ENCODE results near the gene CRIM1.

The CRIM1 gene

DNA sequence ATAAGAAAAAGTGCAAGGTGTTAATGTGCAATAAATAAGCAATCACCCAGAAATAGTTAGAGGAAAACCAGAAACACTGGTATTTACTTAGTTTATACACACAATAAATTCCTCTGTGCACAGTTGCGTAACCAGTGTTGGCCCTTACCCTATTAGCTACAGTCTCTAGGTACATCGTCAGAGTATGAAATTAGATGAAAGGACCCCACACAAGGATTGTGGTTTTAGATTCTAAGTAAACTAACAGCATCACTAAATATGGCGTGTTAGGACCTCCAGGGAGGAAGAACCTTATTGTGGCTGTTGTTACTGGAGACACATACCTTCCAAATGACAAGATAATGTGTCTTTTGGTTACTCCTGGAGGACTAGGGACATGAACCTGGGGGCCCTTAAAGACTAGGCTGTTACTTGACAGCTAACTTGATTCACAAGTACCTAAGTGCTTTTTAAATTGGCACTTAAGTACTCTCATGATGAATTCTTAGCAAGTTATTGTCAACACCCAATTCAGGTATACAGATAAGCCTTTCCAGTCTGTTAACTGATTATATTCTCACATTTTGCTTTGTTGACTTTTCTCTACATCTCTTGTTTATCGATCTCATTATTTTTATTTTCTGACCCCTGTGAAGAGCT, 127.1 kb downstream of the CRIM1 start:
- DNase-seq, result no peak
- Mint-ChIP-seq H3K27me3 (no peaks in the 10 kb centered on the region), H3K27ac (no peak overlapping the region), H3K4me1 (ENCODE audit: low read depth) (peaks cover 3% of the 10 kb centered on the region), H3K4me3 (no peak overlapping the region), H3K36me3 (ENCODE audit: low read depth) (peaks cover 42% of the 10 kb centered on the region), H3K9me3 (no peaks in the 10 kb centered on the region)

DNA sequence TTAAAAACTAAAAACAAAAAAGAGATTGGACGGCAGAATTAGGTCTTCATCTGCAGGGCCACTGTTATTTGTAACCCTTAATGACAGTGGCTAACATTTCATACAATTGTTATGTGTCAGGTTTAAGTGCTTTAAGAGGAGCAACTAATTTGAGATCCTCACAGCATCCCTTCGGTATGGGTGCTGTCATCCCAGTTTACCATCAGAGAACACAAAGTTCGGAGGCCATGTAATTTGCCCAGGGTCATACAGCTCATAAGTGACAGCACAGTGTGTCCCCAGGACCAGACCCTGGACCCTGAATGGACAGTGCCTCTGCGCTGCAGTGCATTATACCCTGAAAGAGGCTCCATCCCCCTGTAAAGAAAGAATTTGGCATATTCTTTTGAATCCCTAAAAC, 127.7 kb downstream of the CRIM1 start:
- H3K36me3 Mint-ChIP-seq (ENCODE audit: low read depth), result peaks cover 36% of the 10 kb centered on the region
- no peak for DNase-seq

DNA sequence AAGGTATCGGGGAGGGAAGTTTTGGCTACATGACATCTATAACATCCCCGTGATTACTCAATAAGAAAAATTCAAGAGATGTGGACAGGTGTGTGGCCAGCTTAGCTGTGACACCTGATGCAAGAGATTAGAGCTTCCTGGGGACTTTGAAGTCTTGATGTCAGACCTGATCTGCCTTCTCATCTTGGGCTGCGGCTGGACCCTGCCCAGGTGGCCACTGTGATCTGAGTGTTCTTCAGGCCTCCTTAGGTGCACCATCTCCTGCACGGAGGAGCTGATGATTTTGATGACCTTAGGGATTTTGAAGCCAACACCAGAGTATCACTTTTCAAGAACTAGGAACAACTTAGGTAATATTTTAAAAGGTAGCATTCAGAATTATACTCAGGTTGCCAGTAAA, 128.9 kb downstream of the CRIM1 start:
- no peaks in the 10 kb centered on the region for H3K27me3 Mint-ChIP-seq
- no peak for DNase-seq
- no peaks in the 10 kb centered on the region for H3K9me3 Mint-ChIP-seq
- no peak overlapping the region for H3K4me3 Mint-ChIP-seq
- peaks cover 25% of the 10 kb centered on the region for H3K36me3 Mint-ChIP-seq (ENCODE audit: low read depth)
- no peak overlapping the region for H3K27ac Mint-ChIP-seq
- peaks cover 3% of the 10 kb centered on the region for H3K4me1 Mint-ChIP-seq (ENCODE audit: low read depth)

More for the DNA sequence above, 127.7 kb downstream of the CRIM1 start:
- Mint-ChIP-seq H3K4me3 (no peak overlapping the region), H3K27me3 (no peaks in the 10 kb centered on the region), H3K4me1 (ENCODE audit: low read depth) (peaks cover 3% of the 10 kb centered on the region), H3K27ac (no peak overlapping the region), H3K9me3 (no peaks in the 10 kb centered on the region)

DNA sequence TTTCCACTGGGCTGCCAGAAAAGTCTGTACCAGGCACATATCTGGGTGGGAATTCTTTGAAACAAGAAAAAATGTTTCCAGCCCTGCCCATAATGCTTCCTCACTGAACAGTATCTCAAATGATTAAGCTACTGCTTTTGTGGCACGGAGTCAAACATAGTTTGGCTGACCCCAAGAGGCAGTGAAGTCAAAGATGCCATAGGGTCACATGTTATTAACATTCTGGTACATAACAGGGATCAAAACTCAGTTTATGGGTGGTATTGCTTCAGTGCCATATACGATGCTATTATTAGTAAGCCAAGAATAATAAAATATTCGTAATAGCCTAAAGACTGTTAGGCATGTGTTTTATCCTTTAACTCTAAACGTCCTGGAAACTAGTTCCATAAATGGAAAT, 129.9 kb downstream of the CRIM1 start:
- Mint-ChIP-seq H3K9me3 (no peaks in the 10 kb centered on the region), H3K36me3 (ENCODE audit: low read depth) (peaks cover 14% of the 10 kb centered on the region), H3K4me1 (ENCODE audit: low read depth) (peaks cover 3% of the 10 kb centered on the region), H3K4me3 (no peak overlapping the region), H3K27ac (no peak overlapping the region), H3K27me3 (no peaks in the 10 kb centered on the region)
- no peak for DNase-seq

DNA sequence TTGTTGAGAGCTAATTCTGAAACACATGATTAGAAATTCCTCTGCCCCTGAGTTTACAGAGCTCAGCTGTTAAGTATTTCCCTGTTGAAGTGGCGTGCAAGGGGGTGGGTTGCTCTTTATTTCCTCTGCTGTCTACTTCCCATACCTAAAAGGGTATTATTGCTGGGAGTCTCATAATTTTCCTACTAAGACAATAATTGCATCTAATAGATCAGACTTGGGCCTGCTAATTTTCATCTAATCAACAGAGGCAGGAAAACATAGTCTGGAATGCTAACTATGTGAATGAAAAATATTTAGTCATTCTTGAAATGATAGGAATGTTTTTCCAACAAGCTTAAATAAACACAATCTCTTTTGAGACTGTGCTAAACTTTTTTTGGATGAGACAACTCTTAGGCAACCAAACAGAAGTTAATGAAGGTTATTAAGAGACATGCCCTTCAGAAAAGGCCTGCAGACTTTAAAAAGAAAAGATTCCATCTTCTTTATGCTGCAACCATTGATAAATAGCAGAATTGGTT, 131.0 kb downstream of the CRIM1 start:
- Mint-ChIP-seq H3K4me3 (no peak overlapping the region), H3K9me3 (no peaks in the 10 kb centered on the region), H3K36me3 (ENCODE audit: low read depth) (peaks cover 6% of the 10 kb centered on the region), H3K27ac (no peak overlapping the region), H3K4me1 (ENCODE audit: low read depth) (peaks cover 3% of the 10 kb centered on the region), H3K27me3 (no peaks in the 10 kb centered on the region)
- no peak for DNase-seq

DNA sequence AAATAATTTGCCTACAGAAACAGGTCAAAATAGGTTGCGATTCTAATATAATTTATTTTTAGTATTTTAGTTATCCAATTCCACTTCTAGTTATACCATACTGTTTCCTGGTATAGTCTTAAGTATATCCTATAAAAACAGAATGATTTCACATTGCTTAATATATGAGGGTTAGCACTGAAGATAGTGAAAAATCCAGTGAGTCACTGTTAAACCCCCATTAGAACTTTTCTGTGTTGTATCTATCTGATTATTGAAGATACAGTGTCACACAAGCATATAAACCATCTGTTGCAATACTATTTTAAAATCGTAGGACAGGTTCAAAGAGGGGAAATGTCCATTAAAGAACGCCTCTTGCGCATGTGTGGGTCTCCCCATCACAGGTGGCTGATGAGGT, 132.4 kb downstream of the CRIM1 start:
- DNase-seq, result no peak
- Mint-ChIP-seq H3K27ac (no peak overlapping the region), H3K4me1 (ENCODE audit: low read depth) (no peaks in the 10 kb centered on the region), H3K27me3 (no peaks in the 10 kb centered on the region), H3K4me3 (no peak overlapping the region), H3K9me3 (no peaks in the 10 kb centered on the region), H3K36me3 (ENCODE audit: low read depth) (peaks cover 5% of the 10 kb centered on the region)

DNA sequence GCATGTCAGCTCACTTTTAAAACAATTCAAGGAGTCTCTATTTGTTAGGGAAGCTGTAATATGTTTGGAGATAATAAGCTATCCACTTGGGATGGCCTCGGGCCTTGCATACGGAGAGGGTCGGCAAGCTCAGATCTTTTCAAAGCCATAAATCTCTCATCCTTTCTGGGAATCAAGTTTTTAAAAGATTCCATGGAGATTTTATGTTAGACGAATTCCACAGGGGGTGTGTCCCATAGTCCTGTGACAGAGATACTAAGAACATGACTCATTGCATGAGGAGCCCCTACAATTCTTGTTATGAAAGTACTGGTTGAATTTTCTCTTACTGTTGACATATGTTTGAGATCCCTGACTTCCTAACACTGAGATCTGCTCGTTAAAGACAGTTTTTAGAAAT, 133.7 kb downstream of the CRIM1 start:
- Mint-ChIP-seq H3K36me3 (ENCODE audit: low read depth) (peaks cover 2% of the 10 kb centered on the region), H3K9me3 (no peaks in the 10 kb centered on the region), H3K27me3 (no peaks in the 10 kb centered on the region), H3K4me3 (no peak overlapping the region), H3K4me1 (ENCODE audit: low read depth) (no peaks in the 10 kb centered on the region), H3K27ac (no peak overlapping the region)
- no peak for DNase-seq

DNA sequence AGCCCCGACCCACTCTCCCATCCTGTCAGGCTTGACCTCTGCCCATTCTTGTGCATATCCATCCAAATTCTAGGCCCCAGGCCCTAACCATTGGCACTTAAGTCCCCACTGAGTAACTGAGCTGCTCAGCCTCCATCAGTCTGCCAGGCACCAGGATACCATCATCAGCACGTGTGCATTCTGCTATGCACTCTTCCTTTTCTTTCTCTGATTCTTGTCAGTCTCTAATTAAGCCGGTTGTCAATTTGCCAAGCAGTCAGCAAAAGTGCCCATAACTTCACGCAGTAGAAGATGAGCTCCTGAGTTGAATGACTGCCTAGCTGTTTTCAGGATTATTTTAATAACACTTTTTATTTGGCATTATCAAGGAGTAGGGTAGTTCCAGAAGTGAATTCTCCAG, 135.2 kb downstream of the CRIM1 start:
- H3K4me1 Mint-ChIP-seq (ENCODE audit: low read depth), result no peaks in the 10 kb centered on the region
- no peak overlapping the region for H3K4me3 Mint-ChIP-seq
- H3K36me3 Mint-ChIP-seq (ENCODE audit: low read depth), result no peaks in the 10 kb centered on the region
- no peaks in the 10 kb centered on the region for H3K9me3 Mint-ChIP-seq
- H3K27ac Mint-ChIP-seq, result no peak overlapping the region
- H3K27me3 Mint-ChIP-seq, result no peaks in the 10 kb centered on the region
- no peak for DNase-seq

DNA sequence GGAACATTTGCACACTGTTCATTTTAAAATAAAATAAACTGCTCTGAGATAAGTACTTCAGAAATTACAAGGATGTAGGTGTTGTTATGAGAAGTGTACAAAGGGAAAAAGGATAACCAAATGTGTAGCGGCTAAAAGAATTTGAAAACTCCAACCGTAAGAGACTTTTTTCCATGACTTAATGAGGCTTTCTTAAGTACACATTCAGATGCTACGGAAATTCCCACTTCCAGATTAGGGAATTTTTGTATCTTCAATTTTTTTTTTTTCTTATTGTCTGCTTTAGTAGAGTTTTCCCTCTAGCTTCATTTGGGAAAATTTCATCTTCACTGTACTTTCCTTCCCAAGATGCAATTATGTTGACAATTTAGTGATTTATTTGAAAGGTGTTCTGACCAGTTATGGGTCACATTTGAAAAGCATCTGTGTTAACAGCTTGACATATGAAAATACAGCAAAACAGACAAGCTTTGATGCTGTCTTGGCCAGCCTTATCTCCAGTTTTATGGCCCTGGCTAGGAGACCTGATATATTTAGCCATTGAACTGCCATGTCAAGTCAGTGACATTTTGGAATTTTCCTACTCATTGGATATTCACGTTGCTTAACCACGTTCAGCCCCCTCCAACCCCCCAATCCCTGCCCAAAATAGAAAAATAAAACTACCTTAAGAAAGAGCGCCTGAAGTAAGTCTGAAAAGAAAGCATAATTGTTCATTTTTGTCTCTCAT, 136.8 kb downstream of the CRIM1 start:
- no peaks in the 10 kb centered on the region for H3K9me3 Mint-ChIP-seq
- no peak overlapping the region for H3K27ac Mint-ChIP-seq
- no peaks in the 10 kb centered on the region for H3K36me3 Mint-ChIP-seq (ENCODE audit: low read depth)
- no peaks in the 10 kb centered on the region for H3K4me1 Mint-ChIP-seq (ENCODE audit: low read depth)
- DNase-seq, result no peak
- H3K27me3 Mint-ChIP-seq, result no peaks in the 10 kb centered on the region
- H3K4me3 Mint-ChIP-seq, result no peak overlapping the region

DNA sequence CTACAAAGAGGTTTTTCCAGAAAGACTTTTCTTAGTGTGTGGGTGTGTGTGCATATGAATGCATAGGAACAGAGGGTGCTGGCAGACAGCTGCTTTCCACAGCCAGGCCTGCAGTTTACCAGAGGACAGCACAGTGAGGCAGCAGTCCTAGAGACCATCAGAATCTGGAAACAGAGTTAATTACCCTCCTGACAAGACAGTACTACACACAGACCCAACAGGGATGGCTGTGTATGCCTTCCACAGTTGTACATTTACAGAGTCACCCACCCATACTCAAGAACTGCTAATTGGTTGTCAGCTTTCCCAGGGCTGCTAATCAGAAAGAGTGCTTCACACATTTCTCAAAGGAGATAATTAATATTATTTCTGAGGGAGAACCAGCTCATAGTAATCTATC, 137.7 kb downstream of the CRIM1 start:
- DNase-seq, result no peak
- Mint-ChIP-seq H3K4me1 (ENCODE audit: low read depth) (no peaks in the 10 kb centered on the region), H3K9me3 (no peaks in the 10 kb centered on the region), H3K36me3 (ENCODE audit: low read depth) (no peaks in the 10 kb centered on the region), H3K4me3 (no peak overlapping the region), H3K27me3 (no peaks in the 10 kb centered on the region), H3K27ac (no peak overlapping the region)

DNA sequence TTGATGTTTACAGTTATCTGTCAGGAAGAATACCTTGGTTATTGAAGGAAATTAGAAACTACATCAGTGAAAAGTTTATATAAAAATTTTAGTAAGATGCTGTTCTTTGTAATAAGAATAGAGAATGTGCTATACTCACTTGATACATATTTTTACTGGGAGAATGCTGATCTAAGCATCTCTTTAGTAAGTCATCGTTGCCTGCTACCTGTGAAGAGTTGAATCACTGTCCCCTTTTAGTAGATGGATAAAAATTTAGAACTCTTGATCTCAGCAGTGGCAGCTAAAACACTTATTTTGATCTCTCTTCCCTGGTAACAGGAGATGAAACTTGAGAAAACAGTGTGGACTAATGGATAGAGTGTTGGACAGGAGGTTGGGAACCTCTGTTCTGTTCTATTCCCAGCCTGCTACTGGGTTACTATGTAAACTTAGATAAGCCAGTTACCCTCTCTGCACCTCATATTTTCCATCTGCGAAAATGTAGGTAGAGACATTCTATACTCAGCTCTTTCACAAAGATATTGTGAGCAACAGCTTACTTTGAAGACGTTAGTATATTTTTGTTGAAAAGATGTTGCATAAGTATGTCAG, 142.1 kb downstream of the CRIM1 start:
- H3K36me3 Mint-ChIP-seq (ENCODE audit: low read depth), result peaks cover 7% of the 10 kb centered on the region
- no peaks in the 10 kb centered on the region for H3K4me1 Mint-ChIP-seq (ENCODE audit: low read depth)
- H3K27ac Mint-ChIP-seq, result no peak overlapping the region
- H3K9me3 Mint-ChIP-seq, result no peaks in the 10 kb centered on the region
- H3K27me3 Mint-ChIP-seq, result no peaks in the 10 kb centered on the region
- no peak for DNase-seq
- no peak overlapping the region for H3K4me3 Mint-ChIP-seq

DNA sequence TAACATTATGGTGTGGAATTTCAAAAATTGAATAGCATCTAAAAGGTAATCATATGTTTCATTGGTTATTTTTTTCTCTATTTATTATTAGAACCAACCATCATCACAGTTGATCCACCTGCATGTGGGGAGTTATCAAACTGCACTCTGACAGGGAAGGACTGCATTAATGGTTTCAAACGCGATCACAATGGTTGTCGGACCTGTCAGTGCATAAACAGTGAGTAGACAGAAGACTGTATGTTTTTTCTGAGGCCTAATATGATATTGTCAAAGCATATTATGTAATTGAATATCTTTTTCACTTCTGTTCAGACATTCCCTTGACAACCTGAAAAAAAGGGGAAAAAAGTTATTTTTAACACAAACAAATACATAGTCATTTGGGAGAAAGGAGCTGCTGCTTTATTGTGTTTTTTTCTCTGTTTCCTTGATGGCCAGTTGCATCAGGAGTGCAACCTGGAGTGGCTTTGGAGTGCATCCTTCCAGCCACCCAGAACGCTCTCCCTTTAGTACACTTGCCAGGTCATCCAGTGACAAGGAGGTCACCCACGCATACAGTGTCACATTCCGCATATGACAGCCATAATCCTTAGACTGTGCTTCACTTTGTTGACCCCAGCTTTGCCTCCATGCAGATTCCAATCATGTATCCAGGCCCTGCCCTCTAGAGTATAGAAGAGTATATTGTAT, 143.7 kb downstream of the CRIM1 start:
- H3K27me3 Mint-ChIP-seq, result no peaks in the 10 kb centered on the region
- peaks cover 7% of the 10 kb centered on the region for H3K36me3 Mint-ChIP-seq (ENCODE audit: low read depth)

DNA sequence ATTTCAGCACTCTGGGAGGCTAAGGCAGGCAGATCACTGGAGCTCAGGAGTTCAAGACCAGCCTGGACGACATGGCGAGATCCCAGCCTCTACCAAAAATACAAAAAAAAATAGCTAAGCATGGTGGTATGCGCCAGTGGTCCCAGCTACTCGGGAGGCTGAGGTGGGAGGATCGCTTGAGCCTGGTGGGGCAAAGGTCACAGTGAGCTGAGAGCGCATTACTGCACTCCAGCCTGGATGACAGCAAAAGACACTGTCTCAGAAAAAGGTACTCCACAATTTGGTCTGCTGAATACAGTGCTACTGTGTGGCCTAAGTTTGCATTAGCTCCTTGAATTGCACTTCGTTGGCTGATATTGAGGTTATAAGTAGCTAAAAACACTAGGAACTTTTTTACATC, 144.5 kb downstream of the CRIM1 start:
- Mint-ChIP-seq H3K27ac (no peak overlapping the region), H3K4me1 (ENCODE audit: low read depth) (no peaks in the 10 kb centered on the region), H3K9me3 (no peaks in the 10 kb centered on the region), H3K4me3 (no peak overlapping the region), H3K36me3 (ENCODE audit: low read depth) (peaks cover 7% of the 10 kb centered on the region), H3K27me3 (no peaks in the 10 kb centered on the region)
- no peak for DNase-seq

More for the DNA sequence above, 143.7 kb downstream of the CRIM1 start:
- Mint-ChIP-seq H3K4me3 (no peak overlapping the region), H3K4me1 (ENCODE audit: low read depth) (no peaks in the 10 kb centered on the region), H3K9me3 (no peaks in the 10 kb centered on the region), H3K27ac (no peak overlapping the region)
- no peak for DNase-seq

DNA sequence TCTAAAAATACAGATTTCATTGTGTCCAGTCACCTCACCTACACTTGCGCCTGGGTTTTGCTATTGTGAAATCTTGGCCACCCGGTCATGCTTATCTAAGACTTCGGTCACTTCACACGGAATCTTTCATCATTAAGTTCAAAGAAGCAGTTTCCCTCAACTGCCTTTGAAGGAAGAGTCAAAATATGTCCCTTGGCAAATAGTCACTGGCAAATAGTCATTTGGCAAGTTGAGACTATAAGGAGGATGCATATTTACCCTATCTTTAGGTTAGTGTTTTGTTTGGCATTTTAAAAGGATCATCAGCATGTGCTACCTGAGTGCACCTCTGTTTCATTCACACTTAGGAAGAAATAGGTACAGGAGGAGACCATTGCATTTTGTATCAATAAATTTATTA, 146.5 kb downstream of the CRIM1 start:
- H3K4me3 Mint-ChIP-seq, result no peak overlapping the region
- H3K9me3 Mint-ChIP-seq, result no peaks in the 10 kb centered on the region
- no peak for DNase-seq
- peaks cover 7% of the 10 kb centered on the region for H3K36me3 Mint-ChIP-seq (ENCODE audit: low read depth)
- no peak overlapping the region for H3K27ac Mint-ChIP-seq
- H3K4me1 Mint-ChIP-seq (ENCODE audit: low read depth), result no peaks in the 10 kb centered on the region
- H3K27me3 Mint-ChIP-seq, result no peaks in the 10 kb centered on the region

DNA sequence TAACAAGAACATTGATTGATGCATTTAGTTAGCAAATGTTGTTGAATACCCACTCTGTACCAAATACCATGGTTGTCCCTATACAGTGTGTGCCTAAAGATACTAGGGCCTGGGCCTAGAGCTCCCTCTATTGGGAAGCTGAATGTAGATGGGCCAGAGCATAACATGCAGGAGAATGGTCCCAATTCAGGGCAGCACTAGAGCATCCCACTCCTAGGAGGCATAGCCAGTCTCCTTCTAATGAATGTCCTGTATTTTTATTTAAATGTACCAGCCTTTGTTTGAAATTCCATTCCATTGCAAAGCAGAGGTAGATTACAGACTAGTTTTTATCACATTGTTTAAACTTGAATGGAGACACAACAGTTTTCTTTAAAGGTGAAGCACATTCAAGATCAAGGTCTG, 151.8 kb downstream of the CRIM1 start:
- no peak for DNase-seq
- H3K27ac Mint-ChIP-seq, result no peak overlapping the region
- no peak overlapping the region for H3K4me3 Mint-ChIP-seq
- no peaks in the 10 kb centered on the region for H3K9me3 Mint-ChIP-seq
- H3K36me3 Mint-ChIP-seq (ENCODE audit: low read depth), result peaks cover 3% of the 10 kb centered on the region
- H3K27me3 Mint-ChIP-seq, result no peaks in the 10 kb centered on the region
- H3K4me1 Mint-ChIP-seq (ENCODE audit: low read depth), result no peaks in the 10 kb centered on the region

Data from activated T-cell treated with anti-CD3 and anti-CD28 coated beads, Interleukin-2, amount 50 U/mL, for 24 hours (primary cell).